Stimulated activated memory B cell treated with anti-CD40 and anti-IgM and Interleukin-4, amounts not matched to agents 10 μg/mL and 1 μg/mL and 100 μg/mL, for 72 hours (primary cell): Measurements from ENCODE around the gene PEX26.
"Not testable (repeated sequence)": the region's sequence is repeated elsewhere in the genome, so short reads cannot be mapped to it uniquely, and the experiment has no call there.

Experiments
- ATAC-seq: fragments of 150-1000 bp; cut with Tn5 transposase; 2 replicates; pipeline ENCODE4 v1.10.0; 2021
- H3K27ac Mint-ChIP-seq: one replicate; pipeline ENCODE4 v1.8.0; 2022; ENCODE audit warnings: mild to moderate bottlenecking, mixed read lengths
- H3K27me3 Mint-ChIP-seq: one replicate; pipeline ENCODE4 v1.8.0; 2022; ENCODE audit warnings: mixed read lengths
- H3K36me3 Mint-ChIP-seq: one replicate; pipeline ENCODE4 v1.8.0; 2022; ENCODE audit warnings: mixed read lengths
- H3K4me1 Mint-ChIP-seq: one replicate; pipeline ENCODE4 v1.8.0; 2022; ENCODE audit warnings: mixed read lengths
- H3K4me3 Mint-ChIP-seq: one replicate; pipeline ENCODE4 v1.8.0; 2022; ENCODE audit warnings: mild to moderate bottlenecking, moderate library complexity, mixed read lengths
- H3K9me3 Mint-ChIP-seq: one replicate; pipeline ENCODE4 v1.8.0; 2022; ENCODE audit warnings: mixed read lengths

PEX26 gene

DNA sequence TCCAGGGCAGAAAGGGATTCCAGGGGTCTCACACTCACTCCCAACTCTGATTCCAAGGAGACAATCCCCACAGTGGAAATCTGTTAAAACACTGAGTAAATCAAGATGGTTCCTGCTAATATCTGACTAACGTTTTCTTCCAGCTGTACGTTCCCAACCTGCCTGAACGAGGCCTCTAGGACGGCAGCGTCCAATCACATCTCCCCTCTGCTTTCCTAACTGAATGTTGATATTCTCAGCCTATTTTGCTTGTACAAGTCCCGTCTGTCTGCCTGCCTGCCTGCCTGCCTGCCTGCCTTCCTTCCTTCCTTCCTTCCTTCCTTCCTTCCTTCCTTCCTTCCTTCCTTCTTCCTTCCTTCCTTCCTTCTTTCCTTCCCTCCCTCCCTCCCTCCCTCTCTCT lies 14.1 kb upstream of the PEX26 start:
- not testable (repeated sequence) for H3K4me3 Mint-ChIP-seq

DNA sequence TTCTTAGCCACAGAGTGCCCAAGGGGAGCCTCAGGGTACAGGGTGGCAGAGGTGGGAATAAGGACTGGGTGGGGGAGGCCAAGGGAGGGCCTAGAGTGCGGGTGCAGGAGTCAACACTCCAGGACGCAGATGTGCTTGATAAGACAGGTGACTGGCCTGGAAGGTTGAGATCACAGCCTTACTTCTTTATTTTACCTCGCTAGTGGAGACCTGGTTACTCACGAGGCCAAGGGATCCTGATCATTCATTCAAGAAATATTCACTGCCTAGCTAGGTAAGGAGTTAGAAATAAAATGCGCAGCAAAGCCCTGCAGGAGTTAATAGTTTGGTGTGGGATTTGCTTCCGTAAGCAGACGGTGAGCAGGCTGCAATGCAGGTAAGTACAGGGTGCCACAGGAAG lies 13.2 kb upstream of the PEX26 start:
- Mint-ChIP-seq H3K27me3 (no peaks in the 10 kb centered on the region), H3K4me1 (peaks cover 55% of the 10 kb centered on the region), H3K9me3 (no peaks in the 10 kb centered on the region), H3K36me3 (no peaks in the 10 kb centered on the region), H3K27ac (peak overlapping the region; percentile 78), H3K4me3 (no peak overlapping the region)
- no peak for ATAC-seq

More for the DNA sequence above, 14.1 kb upstream of the PEX26 start:
- ATAC-seq, H3K9me3 Mint-ChIP-seq, H3K27me3 Mint-ChIP-seq, H3K36me3 Mint-ChIP-seq: not testable (repeated sequence)
- peaks cover 58% of the 10 kb centered on the region for H3K4me1 Mint-ChIP-seq
- peak overlapping the region; percentile 78 for H3K27ac Mint-ChIP-seq

DNA sequence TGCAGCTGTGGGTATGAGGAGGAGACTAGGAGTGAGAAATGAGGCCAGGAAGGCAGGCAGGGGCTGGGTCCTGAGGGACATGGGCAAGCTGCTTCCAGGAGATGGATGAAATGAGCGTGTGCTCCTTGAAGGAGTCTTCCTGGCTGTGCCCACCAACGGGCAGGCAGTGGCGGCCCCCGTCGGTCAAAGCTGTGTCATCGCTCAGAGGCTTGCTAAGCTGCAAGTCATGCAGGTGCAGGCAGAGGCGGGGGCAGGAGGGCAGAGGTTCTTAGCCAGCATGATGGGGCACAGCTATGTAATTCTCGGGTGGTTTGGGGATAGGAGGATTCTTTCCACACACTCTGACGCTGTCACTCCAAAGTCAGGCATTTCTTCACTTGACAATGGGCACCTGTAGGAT lies 12.5 kb upstream of the PEX26 start:
- Mint-ChIP-seq H3K4me3 (no peak overlapping the region), H3K9me3 (no peaks in the 10 kb centered on the region), H3K27ac (peak overlapping the region; percentile 78), H3K36me3 (no peaks in the 10 kb centered on the region), H3K4me1 (peaks cover 48% of the 10 kb centered on the region), H3K27me3 (no peaks in the 10 kb centered on the region)
- ATAC-seq = no peak

DNA sequence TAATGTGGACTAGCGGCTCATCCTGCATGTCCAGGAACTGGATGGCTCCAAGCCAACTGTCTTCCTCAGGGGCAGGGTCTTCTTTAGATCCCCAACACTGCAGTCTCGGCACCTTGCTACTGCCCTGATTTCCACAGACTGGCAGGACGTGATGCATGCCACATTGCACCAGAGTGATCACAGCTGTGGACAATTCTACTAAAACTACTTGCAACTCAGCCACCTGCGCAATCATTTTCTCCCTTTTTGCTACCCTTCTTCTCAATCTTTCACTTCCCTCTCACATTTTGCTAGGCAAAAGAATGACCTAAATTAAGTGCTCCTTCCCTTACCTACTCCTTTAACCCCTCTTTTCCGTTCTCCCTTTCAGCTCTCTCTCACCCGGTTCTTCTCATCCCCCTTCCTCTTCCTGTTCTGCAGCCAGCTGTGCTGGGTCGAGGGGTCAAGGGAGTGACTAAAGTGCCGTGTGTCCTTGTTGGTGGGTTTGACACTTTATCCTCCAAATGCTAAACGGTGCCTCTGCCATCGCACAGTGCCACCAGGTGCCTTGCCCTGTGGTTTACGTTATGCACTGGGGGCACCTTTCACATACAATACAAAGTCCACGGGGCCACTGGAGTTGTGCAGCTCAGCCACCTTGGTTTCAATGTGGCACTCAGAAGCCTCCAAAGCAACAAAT lies 11.5 kb upstream of the PEX26 start:
- peak overlapping the region; percentile 40 for H3K4me3 Mint-ChIP-seq

DNA sequence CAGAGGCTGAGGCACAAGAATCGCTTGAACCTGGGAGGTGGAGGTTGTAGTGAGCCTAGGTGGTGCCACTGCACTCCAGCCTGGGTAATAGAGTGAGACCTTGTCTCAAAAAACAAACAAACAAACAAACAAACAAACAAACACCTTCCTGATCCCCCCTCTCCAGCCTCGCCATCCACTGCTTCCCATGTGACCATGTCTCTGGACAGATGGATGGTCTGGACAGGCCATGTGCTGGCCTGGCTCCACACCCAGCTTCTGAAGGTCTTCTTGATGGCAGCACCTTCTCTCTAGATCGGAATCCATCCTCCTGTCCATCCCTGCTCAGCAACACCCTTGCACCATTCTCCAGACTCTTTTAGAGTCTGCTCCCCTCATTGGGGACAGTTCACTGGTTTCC lies 10.7 kb upstream of the PEX26 start:
- peak overlapping the region; percentile 78 for H3K27ac Mint-ChIP-seq
- H3K27me3 Mint-ChIP-seq = no peaks in the 10 kb centered on the region
- no peaks in the 10 kb centered on the region for H3K9me3 Mint-ChIP-seq
- H3K36me3 Mint-ChIP-seq = no peaks in the 10 kb centered on the region
- H3K4me1 Mint-ChIP-seq = peaks cover 62% of the 10 kb centered on the region
- no peak for ATAC-seq
- H3K4me3 Mint-ChIP-seq = no peak overlapping the region

More for the DNA sequence above, 11.5 kb upstream of the PEX26 start:
- ATAC-seq = peak; percentile 86
- H3K36me3 Mint-ChIP-seq = no peaks in the 10 kb centered on the region
- H3K27ac Mint-ChIP-seq = peak overlapping the region; percentile 78
- peaks cover 54% of the 10 kb centered on the region for H3K4me1 Mint-ChIP-seq
- H3K9me3 Mint-ChIP-seq = no peaks in the 10 kb centered on the region
- no peaks in the 10 kb centered on the region for H3K27me3 Mint-ChIP-seq

DNA sequence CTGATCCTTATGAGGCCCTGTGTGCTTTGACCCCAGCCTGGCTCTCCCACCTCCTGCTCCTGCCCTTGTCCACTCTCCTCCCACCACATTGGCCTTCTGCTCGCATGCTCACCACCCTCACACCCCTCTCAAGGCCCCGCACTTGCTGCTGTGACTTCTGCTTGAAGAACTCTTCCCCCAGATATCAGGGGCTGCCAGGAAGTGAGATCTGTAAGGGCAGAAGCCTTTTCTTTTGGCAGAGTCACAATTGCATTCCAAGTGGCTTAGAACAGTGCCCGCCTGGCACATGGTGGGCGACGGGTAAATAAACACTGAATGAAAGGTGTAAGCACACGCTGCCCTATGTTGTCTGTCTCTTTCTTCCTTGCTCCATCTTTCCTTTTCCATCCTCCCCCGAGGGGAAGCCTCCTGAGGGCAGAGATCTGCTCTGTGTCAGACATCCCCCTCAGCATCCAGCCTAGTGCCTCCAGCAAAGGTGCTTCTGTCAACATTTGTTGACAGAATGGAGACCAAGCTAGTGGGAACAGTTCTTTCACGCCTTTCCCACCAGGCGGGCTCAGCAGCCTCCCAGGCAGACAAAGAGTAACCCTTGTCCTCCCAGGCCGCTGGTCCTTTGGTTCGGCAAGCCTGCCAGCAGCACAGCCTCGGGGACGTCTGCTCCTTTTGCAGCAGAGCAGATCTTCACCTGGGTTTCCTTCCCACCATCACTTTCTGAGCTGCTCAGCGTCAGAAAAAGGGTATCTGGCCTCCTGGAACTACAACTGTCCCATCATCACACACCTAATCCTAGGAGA lies 10.0 kb upstream of the PEX26 start:
- Mint-ChIP-seq H3K27ac (peak overlapping the region; percentile 78), H3K27me3 (no peaks in the 10 kb centered on the region), H3K36me3 (no peaks in the 10 kb centered on the region), H3K4me3 (no peak overlapping the region), H3K9me3 (no peaks in the 10 kb centered on the region), H3K4me1 (peaks cover 65% of the 10 kb centered on the region)
- ATAC-seq = no peak

DNA sequence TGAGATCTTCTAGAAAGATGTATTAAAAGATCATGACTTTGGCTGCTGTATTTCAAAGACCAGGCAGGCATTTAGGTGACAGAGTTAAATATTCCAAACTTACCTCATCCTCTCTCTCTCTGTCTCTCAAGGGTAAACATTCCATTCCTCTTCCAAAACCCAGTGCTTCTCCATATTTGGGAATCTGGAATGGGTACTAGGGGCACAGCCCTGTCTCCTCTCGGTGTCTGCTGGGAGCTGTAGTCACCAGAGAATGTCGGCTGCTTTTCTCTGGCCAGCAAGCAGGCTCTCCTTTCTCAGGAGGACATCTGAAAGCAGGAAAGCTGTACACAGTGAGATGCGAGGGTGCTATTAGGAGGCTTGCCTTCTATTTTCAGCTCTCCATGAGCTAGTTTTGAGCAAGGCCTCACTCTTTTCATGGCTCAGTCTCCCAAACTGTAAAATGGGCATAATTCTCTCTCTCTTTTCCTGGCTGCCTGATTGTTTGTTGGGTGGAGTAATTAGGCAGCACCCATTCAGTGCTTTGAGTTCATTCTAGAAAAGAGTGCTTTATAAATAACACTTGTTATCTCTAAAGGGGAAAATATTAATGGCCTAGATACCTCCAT lies 9.3 kb upstream of the PEX26 start:
- H3K36me3 Mint-ChIP-seq = no peaks in the 10 kb centered on the region
- H3K27me3 Mint-ChIP-seq = no peaks in the 10 kb centered on the region
- H3K27ac Mint-ChIP-seq = peak overlapping the region; percentile 78
- ATAC-seq = no peak
- H3K4me3 Mint-ChIP-seq = no peak overlapping the region
- no peaks in the 10 kb centered on the region for H3K9me3 Mint-ChIP-seq
- peaks cover 65% of the 10 kb centered on the region for H3K4me1 Mint-ChIP-seq

DNA sequence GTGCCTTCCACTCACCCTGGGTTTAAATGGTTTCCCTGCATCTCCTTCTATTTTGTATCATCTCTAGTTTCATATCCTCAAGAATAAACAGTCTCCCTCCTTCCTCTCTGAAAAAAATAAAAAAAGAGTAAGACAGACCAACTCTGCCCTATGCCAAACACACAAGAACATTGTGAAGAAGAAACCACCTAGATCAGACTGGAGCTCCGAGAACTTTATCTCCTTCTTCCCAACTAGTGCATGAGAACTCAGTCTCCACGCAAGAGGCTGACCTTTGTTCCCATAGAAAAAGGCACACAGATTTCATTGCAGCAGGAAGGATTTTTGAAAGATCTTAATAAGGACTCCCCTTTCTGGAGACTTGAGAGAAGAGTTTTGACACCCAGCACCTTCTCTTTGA lies 8.7 kb upstream of the PEX26 start:
- Mint-ChIP-seq H3K27me3 (no peaks in the 10 kb centered on the region), H3K36me3 (no peaks in the 10 kb centered on the region)

DNA sequence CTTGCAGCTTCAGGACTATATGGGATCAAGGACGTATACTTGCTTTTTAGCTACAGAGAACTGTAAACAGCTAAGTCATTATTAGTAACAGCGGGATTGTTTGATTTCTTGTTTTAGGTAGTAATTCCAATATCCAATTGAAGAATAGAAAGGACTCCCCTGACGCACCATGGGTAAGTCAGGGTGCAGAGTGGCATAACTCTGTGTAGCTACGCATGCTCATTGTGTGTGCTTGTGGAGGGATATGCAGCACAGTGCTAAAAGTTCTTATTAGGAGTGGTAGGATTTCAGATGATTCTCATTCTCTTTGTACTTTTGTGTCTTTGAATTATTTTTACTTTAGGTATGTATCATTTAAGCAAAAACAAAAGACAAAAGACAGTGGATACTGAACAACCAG lies 7.7 kb upstream of the PEX26 start:
- H3K9me3 Mint-ChIP-seq = no peaks in the 10 kb centered on the region
- H3K4me3 Mint-ChIP-seq = no peak overlapping the region
- no peak for ATAC-seq
- no peaks in the 10 kb centered on the region for H3K27me3 Mint-ChIP-seq
- H3K27ac Mint-ChIP-seq = no peak overlapping the region
- H3K4me1 Mint-ChIP-seq = peaks cover 59% of the 10 kb centered on the region
- H3K36me3 Mint-ChIP-seq = no peaks in the 10 kb centered on the region

More for the DNA sequence above, 8.7 kb upstream of the PEX26 start:
- no peaks in the 10 kb centered on the region for H3K9me3 Mint-ChIP-seq
- H3K27ac Mint-ChIP-seq = peak overlapping the region; percentile 78
- ATAC-seq = no peak
- H3K4me3 Mint-ChIP-seq = no peak overlapping the region
- peaks cover 65% of the 10 kb centered on the region for H3K4me1 Mint-ChIP-seq

DNA sequence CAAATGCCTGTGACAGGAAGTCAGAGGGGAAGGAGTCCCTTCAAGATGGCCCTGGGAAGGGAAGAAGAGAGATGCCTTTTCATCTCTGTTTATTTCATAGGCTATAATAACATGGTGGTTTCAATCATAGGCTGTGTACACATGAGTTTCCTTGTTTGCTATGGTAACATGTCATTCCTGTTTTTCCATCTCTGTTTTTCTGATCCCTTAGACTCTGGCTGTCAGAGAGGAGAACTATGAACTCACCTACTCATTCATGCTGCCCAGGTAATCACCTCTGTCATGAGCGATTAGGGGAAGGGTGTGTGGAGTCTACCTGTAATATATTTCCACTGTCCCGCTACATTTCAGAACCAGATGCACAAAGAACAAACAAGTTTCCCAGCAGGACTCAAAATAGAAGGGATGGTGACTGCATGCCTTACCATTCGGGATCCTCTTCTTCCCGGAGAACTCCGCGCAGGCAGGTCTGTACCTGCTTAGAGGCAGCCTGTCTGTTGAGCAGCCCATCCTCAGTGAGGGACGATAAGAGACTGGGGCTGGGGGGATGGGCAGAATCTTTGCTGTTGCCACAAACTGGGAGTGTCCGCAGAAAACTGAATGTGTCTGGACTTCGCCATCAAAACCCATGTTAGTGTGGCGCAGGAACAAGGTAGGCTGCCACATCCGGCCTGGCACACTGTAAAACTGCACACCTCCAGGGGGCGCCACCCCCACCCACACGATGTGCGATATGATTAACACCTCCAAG lies 7.1 kb upstream of the PEX26 start:
- Mint-ChIP-seq H3K4me1 (peaks cover 53% of the 10 kb centered on the region), H3K36me3 (no peaks in the 10 kb centered on the region), H3K4me3 (no peak overlapping the region), H3K27me3 (no peaks in the 10 kb centered on the region), H3K27ac (peak overlapping the region; percentile 88), H3K9me3 (no peaks in the 10 kb centered on the region)
- no peak for ATAC-seq

DNA sequence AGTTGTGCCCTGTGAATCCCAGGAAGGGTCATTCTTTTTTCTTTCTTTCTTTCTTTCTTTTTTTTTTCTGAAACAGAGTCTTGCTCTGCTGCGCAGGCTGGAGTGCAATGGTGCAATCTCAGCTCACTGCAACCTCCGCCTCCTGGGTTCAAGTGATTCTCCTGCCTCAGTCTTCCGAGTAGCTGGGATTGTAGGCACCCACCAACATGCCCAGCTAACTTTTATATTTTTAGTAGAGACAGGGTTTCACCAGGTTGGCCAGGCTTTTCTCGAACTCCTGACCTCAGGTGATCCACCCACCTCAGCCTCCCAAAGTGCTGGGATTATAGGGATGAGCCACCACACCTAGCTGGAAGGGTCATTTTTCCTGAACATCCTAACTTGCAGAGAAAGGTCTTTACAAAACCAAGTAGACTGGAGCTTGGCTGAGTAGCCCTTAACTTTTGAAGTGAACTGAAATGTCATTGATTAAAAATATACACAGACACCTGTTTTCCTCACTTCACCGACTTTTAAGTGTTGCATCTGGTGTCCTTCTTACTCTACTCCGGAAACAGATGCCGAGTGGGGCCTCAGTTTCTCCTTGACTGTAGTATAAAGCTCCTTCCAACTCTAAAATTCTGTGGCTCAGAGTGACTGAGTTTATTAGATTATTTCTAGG lies 6.4 kb upstream of the PEX26 start:
- H3K27me3 Mint-ChIP-seq, H3K36me3 Mint-ChIP-seq, H3K9me3 Mint-ChIP-seq: not testable (repeated sequence)
- peak; percentile 52 for ATAC-seq
- Mint-ChIP-seq H3K4me1 (peaks cover 53% of the 10 kb centered on the region), H3K4me3 (peak overlapping the region; percentile 21), H3K27ac (peak overlapping the region; percentile 88)

DNA sequence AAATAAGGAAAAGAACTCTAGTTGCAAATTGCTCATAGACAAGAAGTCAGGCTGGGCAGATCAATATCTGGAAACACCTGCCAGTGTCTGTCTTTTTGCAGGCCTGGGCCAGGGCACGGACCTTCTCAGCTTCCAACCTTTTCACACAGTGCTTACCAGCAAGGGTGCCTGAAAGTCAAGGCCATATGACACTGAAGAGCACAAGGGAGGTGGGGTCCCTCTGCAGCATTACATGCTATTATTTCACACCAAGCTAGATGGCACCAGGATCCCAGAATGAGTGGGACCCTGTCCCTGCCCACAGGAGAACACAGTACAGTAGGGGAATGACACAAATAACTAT lies 5.9 kb upstream of the PEX26 start:
- Mint-ChIP-seq H3K36me3 (no peaks in the 10 kb centered on the region), H3K27ac (peak overlapping the region; percentile 88), H3K4me3 (no peak overlapping the region), H3K9me3 (no peaks in the 10 kb centered on the region), H3K4me1 (peaks cover 55% of the 10 kb centered on the region), H3K27me3 (no peaks in the 10 kb centered on the region)
- ATAC-seq = peak; percentile 25

DNA sequence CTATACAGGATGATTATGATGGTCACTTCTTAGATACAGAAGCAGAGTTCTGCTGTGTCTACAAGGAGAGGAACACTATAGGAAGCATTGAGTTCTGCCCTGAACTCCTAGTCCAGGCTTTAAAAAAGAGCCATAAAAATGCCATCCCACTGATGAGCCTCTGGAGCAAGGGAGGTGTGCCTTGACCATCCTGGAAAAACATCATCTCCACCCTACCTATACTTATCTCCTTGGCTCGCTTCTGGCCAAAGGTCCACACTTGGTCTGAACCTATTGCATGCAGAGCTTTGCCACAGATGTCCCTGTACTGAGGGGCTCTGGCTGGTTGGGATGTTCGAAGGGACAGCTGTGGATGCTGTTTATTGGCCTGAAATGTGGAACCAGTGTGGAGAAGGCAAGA lies 4.3 kb upstream of the PEX26 start:
- no peak overlapping the region for H3K27ac Mint-ChIP-seq
- peaks cover 2% of the 10 kb centered on the region for H3K36me3 Mint-ChIP-seq
- H3K4me3 Mint-ChIP-seq = no peak overlapping the region
- no peak for ATAC-seq
- H3K27me3 Mint-ChIP-seq = no peaks in the 10 kb centered on the region
- H3K4me1 Mint-ChIP-seq = peaks cover 50% of the 10 kb centered on the region
- no peaks in the 10 kb centered on the region for H3K9me3 Mint-ChIP-seq

DNA sequence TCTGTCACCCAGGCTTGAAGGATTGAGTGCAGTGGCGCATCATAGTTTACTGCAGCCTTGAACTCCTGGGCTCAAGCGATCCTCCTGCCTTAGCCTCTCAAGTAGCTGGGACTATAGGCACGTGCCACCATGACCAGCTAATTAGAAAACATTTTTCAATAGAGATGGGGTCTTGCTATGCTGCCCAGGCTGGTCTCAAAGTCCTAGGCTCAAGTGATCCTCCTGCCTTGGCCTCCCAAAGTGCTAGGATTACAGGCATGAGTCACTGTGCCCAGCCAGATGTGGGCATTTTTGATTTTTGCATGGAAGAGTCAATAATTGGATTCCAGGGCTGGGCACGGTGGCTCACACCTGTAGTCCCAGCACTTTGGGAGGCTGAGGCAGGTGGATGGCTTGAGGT lies 3.9 kb upstream of the PEX26 start:
- H3K27ac Mint-ChIP-seq, H3K4me3 Mint-ChIP-seq, H3K27me3 Mint-ChIP-seq, H3K36me3 Mint-ChIP-seq, H3K9me3 Mint-ChIP-seq, ATAC-seq: not testable (repeated sequence)
- peaks cover 50% of the 10 kb centered on the region for H3K4me1 Mint-ChIP-seq
